Smooth muscle cell (in vitro differentiated cells): ENCODE data around the gene ZNF615. TPM values are rescaled to one million over a fixed set of nuclear protein-coding genes. Genes with fewer than 3 reads are reported as not detected.
A peak's percentile ranks its signal among the peaks of the same experiment; 100 is the strongest.
"Not testable (repeated sequence)": the region's sequence is repeated elsewhere in the genome, so short reads cannot be mapped to it uniquely, and the experiment has no call there.

Source experiments
- DNase-seq: peaks from one replicate; lab custom pipeline; 2025; ENCODE audit not compliant: unreplicated experiment; lab: John Stamatoyannopoulos, UW
- H2AFZ ChIP-seq: fragments of 200-600 bp; sonication (generic); 2 replicates; pipeline ENCODE4 v1.6.0; 2016; ENCODE audit warnings: antibody characterized with exemption, low read depth, mild to moderate bottlenecking
- H3F3A ChIP-seq: fragments of 200-600 bp; sonication (generic); 2 replicates; pipeline ENCODE4 v1.6.0; 2017; ENCODE audit warnings: antibody characterized with exemption, low read depth
- H3K27ac ChIP-seq: fragments of 200-600 bp; sonication (generic); 2 replicates; pipeline ENCODE4 v1.5.1; 2016; ENCODE audit warnings: low read depth, mild to moderate bottlenecking
- H3K27me3 ChIP-seq: fragments of 200-600 bp; sonication (generic); 2 replicates; pipeline ENCODE4 v1.6.1; 2016; ENCODE audit warnings: low read depth, mild to moderate bottlenecking
- H3K36me3 ChIP-seq: fragments of 200-600 bp; sonication (generic); 2 replicates; pipeline ENCODE4 v1.5.1; 2016; ENCODE audit warnings: low read depth
- H3K4me1 ChIP-seq: fragments of 200-600 bp; sonication (generic); 2 replicates; pipeline ENCODE4 v1.5.1; 2016; ENCODE audit warnings: low read depth
- H3K4me2 ChIP-seq: fragments of 200-600 bp; sonication (generic); 2 replicates; pipeline ENCODE4 v1.6.0; 2016; ENCODE audit warnings: mild to moderate bottlenecking
- H3K4me3 ChIP-seq: fragments of 200-600 bp; sonication (generic); 2 replicates; pipeline ENCODE4 v1.5.1; 2016; ENCODE audit warnings: mild to moderate bottlenecking
- H3K79me2 ChIP-seq: fragments of 200-600 bp; sonication (generic); 2 replicates; pipeline ENCODE4 v1.6.0; 2016; ENCODE audit warnings: low read depth, mild to moderate bottlenecking
- H3K9ac ChIP-seq: fragments of 200-600 bp; sonication (generic); 2 replicates; pipeline ENCODE4 v1.6.0; 2016; ENCODE audit warnings: low read depth
- H3K9me3 ChIP-seq: fragments of 200-600 bp; sonication (generic); replicated peaks from 2 replicates; pipeline ENCODE4 v1.5.1; 2016; ENCODE audit warnings: low read depth
- H4K20me1 ChIP-seq: fragments of 200-600 bp; sonication (generic); 2 replicates; pipeline ENCODE4 v1.6.0; 2016; ENCODE audit warnings: low read depth
- CTCF ChIP-seq: fragments of 200-600 bp; sonication (generic); IDR thresholded peaks from 2 replicates; pipeline ENCODE4 v1.5.1; 2017; ENCODE audit warnings: borderline replicate concordance, mild to moderate bottlenecking, antibody characterized with exemption; ENCODE audit not compliant: insufficient read depth, poor library complexity, severe bottlenecking
- WGBS: methylation state at CpG from one replicate; pipeline ENCODE4 v1.1.7; 2016; ENCODE audit warnings: low lambda C conversion rate; 5-methylcytosine and 5-hydroxymethylcytosine counted together
- polyA plus RNA-seq: library from polyadenylated mRNA; unstranded; fragments of >200 nt; fragmentation: Nextera tagmentation; extraction: Ambion mirVana; gene quantifications from 2 replicates; pipeline ENCODE4 v1.2.1, GENCODE V29; 2016
- total RNA-seq: library from RNA; depleted of rRNA; stranded (reverse); fragments of >200 nt; gene quantifications from 2 replicates; pipeline ENCODE4 v1.2.3, GENCODE V29; 2014

ZNF615 gene
- total and polyA plus RNA-seq, 2 experiments from 2014 or later = 4.5 to 23.6 TPM

GRCh38 chr19:52028027-52028779 lies 20.2 kb upstream of the ZNF615 start, which contains the start of gene ZNF614:
TSS of gene ZNF614 (minus strand) at chr19:52028379. CDS start at chr19:52025745, 2,634 bp downstream.
- peak within 1 kb of the TSS; percentile 98 for H2AFZ ChIP-seq
- H3K9me3 ChIP-seq = peaks cover 19% of the 10 kb centered on the region
- H3F3A ChIP-seq = no peaks in the 10 kb centered on the region
- H3K36me3 ChIP-seq = peaks cover 38% of the 10 kb centered on the region
- no peaks in the 10 kb centered on the region for H4K20me1 ChIP-seq
- peaks cover 18% of the 10 kb centered on the region for H3K4me1 ChIP-seq
- H3K79me2 ChIP-seq = peaks cover 22% of the 10 kb centered on the region
- 1% methylated on average over 53 of the region's 53 CpGs for WGBS
- H3K4me3 ChIP-seq = peak within 1 kb of the TSS; percentile 96
- no peak for TF ChIP-seq CTCF
- no peaks in the 10 kb centered on the region for H3K27me3 ChIP-seq
- peak within 1 kb of the TSS; percentile 97 for H3K27ac ChIP-seq
- DNase-seq = peak; percentile 68
- peak within 1 kb of the TSS; percentile 99 for H3K9ac ChIP-seq
- H3K4me2 ChIP-seq = peak within 1 kb of the TSS; percentile 98

DNA sequence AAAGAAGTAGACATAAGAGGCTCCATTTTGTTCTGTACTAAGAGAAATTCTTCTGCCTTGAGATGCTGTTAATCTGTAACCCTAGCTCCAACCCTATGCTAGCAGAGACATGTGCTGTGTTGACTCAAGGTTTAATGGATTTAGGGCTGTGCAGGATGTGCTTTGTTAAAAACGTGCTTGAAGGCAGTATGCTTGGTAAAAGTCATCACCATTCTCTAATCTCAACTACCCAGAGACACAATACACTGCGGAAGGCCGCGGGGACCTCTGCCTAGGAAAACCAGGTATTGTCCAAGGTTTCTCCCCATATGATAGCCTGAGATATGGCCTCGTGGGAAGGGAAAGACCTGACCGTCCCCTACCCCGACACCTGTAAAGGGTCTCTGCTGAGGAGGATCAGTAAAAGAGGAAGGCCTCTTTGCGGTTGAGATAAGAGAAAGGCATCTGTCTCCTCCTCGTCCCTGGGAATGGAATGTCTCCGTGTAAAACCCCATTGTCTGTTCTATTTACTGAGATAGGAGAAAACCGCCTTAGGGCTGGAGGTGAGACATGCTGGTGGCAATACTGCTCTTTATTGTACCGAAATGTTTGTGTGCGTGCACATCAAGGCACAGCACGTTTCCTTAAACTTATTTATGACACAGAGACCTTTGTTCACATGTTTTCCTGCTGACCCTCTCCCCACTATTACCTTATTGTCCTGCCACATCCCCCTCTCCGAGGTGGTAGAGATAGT lies 18.4 kb upstream of the ZNF615 start:
- H3K9ac ChIP-seq, H3F3A ChIP-seq, H3K27me3 ChIP-seq, H4K20me1 ChIP-seq, H2AFZ ChIP-seq, DNase-seq: not testable (repeated sequence)
- Histone ChIP-seq H3K27ac (peak overlapping the region; percentile 97), H3K9me3 (peaks cover 14% of the 10 kb centered on the region), H3K36me3 (peaks cover 33% of the 10 kb centered on the region), H3K4me2 (peak overlapping the region; percentile 98), H3K4me1 (peaks cover 18% of the 10 kb centered on the region), H3K79me2 (peaks cover 27% of the 10 kb centered on the region), H3K4me3 (peak overlapping the region; percentile 96)
- WGBS = 79% methylated on average over 15 of the region's 15 CpGs

DNA sequence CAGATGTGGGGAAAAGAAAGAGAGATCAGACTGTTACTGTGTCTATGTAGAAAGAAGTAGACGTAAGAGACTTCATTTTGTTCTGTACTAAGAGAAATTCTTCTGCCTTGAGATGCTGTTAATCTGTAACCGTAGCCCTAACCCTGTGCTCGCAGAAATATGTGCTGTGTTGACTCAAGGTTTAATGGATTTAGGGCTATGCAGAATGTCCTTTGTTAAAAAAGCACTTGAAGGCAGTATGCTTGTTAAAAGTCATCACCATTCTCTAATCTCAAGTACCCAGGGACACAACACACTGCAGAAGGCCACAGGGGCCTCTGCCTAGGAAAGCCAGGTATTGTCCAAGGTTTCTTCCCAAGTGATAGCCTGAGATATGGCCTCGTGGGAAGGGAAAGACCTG lies 16.5 kb upstream of the ZNF615 start:
- H2AFZ ChIP-seq, H3K27me3 ChIP-seq, H3K9ac ChIP-seq, DNase-seq, H3K4me3 ChIP-seq, H3K27ac ChIP-seq, H3F3A ChIP-seq, H4K20me1 ChIP-seq, H3K4me2 ChIP-seq: not testable (repeated sequence)
- Histone ChIP-seq H3K36me3 (peaks cover 51% of the 10 kb centered on the region), H3K79me2 (peaks cover 34% of the 10 kb centered on the region), H3K9me3 (peaks cover 24% of the 10 kb centered on the region), H3K4me1 (peaks cover 18% of the 10 kb centered on the region)
- 97% methylated on average over 4 of the region's 4 CpGs for WGBS

DNA sequence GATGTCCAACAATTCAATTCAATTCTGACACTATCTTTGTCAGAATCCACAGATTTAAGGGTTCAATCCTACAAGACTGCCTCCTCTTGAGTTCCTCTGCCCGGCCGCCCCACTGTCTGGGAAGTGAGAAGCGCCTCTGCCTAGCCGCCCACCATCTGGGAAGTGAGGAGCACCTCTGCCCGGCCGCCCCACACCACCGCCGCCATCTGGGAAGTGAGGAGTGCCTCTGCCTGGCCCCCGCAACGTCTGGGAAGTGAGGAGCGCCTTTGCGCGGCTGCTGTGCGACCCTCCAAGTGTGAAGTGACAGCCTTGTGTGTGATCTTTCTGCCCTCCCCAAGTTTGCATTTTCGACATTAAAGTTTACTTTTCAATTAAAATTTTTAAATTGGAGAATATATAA lies 14.2 kb upstream of the ZNF615 start:
- H3K4me3 ChIP-seq = no peak overlapping the region
- WGBS = 98% methylated on average over 15 of the region's 15 CpGs
- peaks cover 27% of the 10 kb centered on the region for H3K79me2 ChIP-seq
- H3K4me1 ChIP-seq = peaks cover 6% of the 10 kb centered on the region
- H3K4me2 ChIP-seq = no peak overlapping the region
- no peak for DNase-seq
- H4K20me1 ChIP-seq = no peaks in the 10 kb centered on the region
- H3K9me3 ChIP-seq = peaks cover 24% of the 10 kb centered on the region
- no peaks in the 10 kb centered on the region for H3F3A ChIP-seq
- no peak overlapping the region for H3K9ac ChIP-seq
- H3K27ac ChIP-seq = no peak overlapping the region
- H3K27me3 ChIP-seq = no peaks in the 10 kb centered on the region
- H2AFZ ChIP-seq = no peak overlapping the region
- peaks cover 69% of the 10 kb centered on the region for H3K36me3 ChIP-seq
- TF ChIP-seq CTCF = no peak
